Measurements from ENCODE around the gene PDPR.
"Not testable (repeated sequence)": the region's sequence is repeated elsewhere in the genome, so short reads cannot be mapped to it uniquely, and the experiment has no call there.

Gene PDPR

DNA sequence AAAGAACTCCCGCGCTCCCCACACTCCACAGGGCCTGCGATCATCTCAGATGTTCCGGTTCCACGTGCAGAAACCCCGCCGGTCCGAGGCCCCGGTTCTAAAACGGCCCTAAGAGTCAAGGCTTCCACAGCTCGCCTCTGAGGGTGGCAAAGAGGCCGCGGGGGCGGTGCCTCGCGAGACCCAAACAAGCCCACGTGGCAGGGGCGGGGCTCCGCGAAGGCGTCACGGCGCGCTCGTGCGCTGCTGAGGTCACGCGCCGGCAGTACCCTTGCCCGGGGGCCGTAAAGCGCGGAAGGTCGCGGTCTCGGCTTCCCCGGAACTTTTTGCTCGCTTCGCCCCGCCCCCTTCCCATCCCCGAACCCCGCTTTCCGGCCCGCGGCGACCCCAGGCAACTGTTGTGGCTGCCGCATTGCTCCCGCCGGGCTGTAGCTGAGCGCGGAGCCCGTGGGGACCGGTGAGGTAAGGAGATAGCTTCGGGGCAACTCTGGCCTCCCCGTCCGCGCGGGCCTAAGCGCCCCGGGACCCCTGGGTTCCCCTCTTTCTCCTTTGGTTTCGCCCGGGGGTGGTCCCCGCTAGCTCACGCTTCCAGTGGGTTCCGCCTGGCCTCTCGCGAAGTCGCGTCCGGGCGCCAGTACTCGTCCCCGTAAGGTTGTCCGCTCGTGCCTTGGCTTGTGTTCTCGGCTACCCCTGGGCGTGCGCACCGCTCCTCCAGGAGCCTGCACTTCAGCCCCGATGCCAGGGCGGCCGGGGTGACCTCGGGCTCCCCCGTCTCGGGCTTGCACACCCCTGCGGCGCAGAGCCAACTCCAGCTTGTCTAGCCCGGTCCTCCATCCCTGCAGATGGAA is at the start of gene PDPR:
TSS of gene PDPR (plus strand) at position 351 of the 845 bp plus-strand sequence. CDS start 6,161 bp downstream, outside the sequence.
- DNase-seq: peak; percentile 98

DNA sequence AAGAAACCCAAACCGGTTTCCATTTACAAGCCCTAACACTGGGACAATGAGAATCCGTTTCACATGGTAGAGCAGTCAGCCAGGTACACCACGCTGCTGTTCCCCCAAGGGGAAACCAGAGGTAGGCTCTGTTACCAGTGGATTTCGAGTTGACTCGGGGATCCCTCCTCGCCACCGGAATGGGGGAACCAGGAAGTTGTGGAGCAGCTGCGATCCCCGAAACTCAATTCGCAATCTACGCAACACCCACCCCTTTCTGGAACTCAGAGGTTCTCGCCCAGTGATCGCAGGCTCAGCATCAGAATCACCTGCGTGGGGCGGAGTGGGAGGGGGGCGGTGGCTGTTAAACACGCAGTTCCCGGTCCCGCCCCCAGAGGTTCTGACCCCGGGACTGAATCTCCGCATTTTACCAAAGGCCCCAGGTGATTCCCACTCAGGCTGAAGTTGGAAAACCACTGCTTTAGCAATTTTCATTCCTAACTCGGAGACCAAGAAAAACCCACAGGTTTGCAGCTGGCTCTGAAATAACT is 49.2 kb upstream of the PDPR start:
- peak; percentile 92 for DNase-seq

DNA sequence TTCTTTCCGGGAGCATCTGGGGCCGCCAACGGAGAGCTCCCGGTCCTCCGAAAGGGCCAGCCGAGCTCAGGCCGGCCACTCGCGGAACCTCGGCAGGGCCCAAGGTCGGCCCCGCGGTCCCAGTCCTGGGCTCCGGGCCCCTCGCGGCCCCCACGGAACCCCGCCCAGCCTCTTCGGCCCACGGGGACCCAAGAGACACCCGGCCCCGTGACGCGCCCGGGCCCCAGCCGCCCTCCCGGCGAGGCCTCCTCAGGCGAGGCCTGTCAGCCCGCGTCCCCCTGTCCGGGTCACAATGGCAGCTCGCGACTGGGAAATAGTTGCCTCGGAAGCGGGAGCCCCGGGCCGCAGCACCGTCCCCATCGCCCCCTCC is 48.8 kb upstream of the PDPR start:
- peak; percentile 64 for DNase-seq

DNA sequence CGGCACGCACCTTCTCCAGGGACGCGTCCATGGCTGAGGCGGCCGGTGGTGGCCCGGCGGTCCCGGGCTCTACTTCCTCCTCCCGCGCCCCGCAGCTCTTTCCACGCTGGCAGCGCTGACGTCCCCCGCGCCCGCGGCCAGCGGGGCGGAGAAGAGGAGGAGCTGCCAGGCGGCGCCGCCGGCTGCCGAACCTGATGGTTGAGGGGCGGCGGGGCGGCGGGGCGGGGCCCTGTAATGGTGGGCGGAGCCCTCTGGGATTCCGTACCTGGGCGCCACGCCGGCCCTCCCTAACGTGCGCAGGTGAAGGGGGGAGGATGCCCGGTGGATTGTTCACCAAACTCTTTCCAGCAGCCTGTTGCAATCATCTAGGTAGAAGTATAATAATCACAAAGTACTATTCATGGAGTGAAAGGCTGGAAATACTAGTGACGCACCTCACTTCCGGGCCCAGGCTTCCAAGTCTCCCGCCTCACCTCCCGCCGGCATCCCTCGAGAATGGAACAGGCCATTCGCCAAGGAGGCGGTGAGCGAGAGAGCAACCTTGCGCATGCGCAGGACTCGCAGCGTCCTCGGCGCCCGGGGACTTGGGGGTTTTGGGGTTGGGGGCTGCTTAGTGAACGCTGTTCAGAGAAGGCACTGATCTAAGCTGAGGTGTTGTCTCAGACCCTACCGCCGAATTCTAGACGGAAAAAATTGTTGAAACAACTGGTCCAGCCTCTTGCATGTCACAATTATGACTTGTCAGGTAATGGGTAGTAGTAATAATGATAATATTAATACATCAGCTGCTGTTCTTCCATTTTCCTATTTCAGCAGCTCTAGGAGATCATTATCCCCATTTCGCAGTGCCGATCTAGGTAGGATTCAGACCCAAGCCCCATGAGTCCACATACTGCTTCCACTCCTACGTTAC is 48.1 kb upstream of the PDPR start:
- DNase-seq: peak; percentile 97

DNA sequence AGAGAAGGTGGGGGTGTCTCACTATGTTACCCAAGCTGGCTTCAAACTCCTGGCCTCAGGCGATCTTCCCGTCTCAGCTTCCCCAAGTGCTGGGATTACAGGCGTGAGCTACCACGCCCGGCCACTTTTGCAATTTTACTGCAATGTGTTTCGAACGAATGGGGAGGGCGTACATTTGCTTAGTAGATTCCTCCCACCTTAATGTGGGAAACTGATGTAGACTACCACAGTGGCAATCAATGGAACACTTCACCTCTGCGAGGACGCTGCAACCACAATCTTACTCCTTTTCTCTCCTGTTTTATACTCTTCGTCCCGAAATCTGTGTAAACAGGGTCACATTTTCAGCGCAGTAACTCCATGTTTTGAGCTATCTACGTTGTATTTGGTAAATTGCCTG is 47.4 kb upstream of the PDPR start:
- not testable (repeated sequence) for DNase-seq

DNA sequence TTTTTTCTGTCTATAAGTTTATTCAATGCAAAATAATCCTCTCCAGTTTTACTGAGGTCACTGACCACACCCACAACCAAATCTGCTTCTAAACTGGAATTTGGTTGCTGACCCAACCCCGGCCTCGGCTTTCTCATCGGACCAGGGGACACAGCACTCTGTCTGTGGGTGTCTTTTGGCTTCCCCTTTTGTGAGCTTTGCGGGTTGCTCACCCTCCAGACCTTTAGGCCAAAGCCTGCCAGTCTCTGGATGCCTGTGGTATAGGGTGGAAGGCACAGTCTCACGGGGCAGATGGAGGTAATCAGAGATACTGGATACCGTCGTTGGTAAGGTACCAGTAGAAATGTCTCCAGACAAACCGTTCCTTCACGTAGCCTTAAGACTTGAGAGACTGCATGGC is 35.1 kb upstream of the PDPR start:
- not testable (repeated sequence) for DNase-seq

DNA sequence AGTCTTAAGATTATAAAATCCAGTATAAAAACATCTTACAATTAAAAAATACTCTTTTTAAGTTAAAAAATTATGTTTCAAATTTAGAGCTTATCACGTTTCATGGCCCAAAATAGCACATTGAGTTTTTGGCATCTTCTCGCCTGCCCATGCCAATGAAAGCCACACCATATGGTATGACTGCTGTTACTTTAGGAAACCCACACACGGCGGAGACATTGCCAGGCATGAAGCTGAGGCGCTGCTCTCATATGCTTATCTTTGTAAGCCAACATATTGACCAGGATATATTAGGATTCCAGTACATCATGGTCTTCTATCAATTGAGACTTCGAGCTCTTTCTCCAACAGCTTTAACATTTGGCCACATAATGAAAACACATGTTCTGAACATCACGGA is 32.9 kb upstream of the PDPR start:
- not testable (repeated sequence) for DNase-seq

DNA sequence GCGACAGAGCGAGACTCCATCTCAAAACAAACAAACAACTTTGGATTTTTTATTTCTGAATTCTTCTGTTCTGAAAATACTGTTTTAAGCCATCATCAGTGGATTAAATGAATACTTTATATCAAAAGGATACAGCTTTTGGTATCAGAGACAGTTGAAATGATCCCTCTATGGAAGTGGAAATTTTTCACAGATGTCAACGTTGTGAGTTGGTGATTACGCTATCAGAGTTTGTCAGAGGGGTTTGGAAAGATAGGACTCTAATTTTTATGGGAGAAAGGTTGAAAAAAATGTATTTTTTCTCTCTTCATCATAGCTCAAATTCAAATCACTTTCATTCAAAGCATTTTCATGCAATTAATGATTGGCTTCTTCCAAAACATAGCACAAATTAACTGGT is 30.2 kb upstream of the PDPR start:
- not testable (repeated sequence) for DNase-seq

DNA sequence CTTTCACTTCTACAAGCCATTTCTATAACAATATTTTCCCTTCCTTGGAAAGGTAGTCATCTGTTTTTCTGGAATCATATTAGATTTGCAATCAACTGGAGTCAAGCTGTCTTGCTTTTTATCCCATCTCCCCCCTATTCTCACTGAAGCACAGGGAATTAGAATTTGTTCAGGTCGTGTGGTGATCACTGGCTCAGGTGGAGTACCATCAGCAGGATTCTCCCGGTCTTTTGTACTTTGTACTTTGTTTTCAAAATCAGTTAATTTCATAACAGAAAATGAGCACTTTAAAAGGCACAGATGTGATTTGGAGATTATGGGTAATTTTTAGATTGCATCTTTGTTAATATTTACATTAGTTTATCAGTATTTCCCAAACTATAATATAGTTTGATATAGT is 26.0 kb upstream of the PDPR start:
- not testable (repeated sequence) for DNase-seq

DNA sequence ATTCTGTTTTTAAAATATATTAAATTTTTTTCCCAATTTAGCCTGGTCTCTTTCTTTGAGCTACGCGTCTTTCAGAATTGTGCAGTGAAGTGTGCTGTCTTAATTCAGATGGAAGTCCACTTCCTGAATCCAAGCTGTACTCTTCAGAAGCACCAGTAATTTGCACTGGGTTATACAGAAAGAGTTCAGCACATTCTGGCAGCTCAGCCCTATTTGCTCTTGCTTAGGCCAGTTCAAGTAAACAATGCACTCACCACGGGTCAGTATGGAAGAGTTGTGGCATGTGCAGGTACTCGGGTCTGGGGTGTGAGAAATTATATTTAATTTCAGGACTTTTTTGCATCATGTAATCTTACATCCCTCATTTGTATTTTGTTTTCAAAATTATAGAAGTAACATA is 25.3 kb upstream of the PDPR start:
- not testable (repeated sequence) for DNase-seq

DNA sequence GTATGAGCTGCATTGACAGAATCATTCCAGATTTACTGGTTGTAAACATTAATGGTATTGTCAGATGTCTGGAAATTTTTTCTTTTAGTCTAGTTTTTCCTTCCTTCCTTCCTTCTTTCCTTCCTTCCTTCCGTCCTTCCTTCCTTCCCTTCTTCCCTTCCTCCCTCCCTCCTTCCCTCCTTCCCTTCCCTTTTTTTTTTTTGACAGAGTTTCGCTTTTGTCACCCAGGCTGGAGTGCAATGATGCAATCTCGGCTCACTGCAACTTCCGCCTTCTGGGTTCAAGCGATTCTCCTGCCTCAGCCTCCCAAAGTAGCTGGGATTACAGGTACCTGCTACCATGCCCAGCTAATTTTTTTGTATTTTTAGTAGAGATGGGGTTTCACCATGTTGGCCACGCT is 24.8 kb upstream of the PDPR start:
- not testable (repeated sequence) for DNase-seq

DNA sequence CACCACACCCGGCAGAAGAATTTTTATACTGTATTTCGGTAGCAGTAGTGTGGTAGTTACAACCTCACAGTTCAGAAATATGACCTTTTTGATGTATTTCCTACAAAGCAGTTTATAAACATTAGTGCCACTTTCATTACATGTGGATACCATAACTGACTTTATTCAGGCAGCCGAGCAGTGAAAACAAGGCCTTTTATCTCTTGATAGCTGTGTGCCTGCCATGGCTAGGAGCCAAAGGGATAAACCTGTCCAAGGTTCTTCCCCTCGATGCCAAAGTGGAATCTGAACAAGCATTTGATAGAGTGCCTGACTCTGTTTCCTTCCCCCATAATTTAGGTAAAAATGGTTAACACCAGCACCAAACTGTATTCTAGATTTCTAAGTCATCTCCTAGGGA is 23.0 kb upstream of the PDPR start:
- DNase-seq: not testable (repeated sequence)

DNA sequence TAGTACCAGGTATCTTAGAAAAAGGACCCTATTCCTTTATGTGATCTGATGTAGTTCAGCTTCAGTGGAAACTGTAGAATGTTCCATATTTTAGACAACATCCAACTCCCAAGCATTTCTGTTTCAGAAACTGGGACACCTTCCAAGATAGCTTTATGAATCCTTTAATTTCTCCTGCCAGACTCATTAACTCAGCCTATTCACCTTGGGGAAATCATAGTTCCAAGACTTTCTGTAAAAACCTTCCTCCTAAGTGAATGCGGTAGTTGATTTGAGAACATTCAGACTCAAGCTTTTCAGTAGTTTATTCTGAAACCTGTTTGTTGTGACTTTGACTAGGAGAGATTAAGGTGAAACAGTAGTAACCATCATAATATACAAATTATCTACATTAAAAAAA is 20.0 kb upstream of the PDPR start:
- not testable (repeated sequence) for DNase-seq

DNA sequence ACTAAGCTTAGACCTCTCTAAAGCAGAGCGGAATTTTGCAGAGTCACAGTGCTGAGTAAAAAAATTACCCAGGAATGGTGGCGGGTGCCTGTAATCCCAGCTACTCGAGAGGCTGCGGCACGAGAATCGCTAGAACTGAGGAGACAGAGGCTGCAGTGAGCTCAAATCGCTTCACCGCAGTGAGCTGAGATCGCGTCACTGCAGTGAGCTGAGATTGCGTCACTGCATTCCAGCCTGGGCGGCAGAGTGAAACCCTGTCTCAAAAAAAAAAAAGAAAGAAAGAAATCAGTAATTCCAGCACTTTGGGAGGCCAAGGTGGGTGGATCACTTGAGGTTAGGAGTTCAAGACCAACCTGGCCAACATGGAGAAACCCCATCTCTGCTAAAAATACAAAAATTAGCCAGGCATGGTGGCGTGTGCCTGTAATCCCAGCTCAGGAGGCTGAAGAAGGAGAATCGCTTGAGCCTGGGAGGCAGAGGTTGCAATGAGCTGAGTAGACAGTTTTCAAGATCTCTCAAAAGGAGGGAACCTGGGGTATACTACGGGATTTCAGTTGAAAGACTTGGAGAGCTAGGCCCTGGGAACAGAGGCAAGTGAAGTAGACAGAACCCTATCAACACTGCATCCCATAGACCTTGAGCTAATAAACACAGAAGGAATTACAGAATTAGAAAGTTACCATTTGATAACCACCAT is 4.4 kb upstream of the PDPR start:
- not testable (repeated sequence) for DNase-seq

DNA sequence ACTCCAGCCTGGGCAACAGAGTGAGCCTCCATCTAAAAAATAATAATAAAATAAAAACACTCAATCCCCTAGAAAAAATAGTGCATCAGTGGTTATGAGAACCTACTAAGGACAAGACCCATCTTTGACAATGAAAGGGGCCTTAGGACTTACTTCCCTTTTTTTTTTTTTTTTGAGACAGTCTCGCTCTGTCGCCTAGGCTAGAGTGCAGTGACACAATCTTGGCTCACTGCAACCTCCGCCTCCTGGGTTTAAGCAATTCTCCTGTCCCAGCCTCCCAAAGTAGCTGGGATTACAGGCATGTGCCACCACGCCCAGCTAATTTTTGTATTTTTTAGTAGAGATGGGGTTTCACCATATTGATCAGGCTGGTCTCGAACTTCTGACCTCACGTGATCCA is 2.0 kb upstream of the PDPR start:
- not testable (repeated sequence) for DNase-seq

DNA sequence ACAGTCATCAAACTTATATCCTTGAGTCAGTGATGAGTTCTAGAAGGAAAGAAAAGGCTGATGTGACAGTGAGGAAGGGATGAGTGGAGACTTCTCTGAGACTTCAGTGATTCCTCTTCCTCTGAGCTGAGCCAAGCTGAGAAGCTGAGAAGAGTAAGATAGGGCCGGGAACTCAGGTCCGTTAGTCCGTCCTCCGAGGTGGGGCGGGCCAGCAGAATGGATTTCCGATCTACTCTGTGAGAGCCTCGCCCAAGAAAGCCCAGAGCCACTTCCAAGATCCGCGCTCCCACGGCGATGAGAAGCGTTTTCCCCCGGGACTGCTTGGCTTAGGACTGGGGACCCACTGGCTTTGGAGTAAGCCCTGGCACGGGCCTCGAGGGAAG is 542 bp upstream of the PDPR start:
- DNase-seq: not testable (repeated sequence)

DNA sequence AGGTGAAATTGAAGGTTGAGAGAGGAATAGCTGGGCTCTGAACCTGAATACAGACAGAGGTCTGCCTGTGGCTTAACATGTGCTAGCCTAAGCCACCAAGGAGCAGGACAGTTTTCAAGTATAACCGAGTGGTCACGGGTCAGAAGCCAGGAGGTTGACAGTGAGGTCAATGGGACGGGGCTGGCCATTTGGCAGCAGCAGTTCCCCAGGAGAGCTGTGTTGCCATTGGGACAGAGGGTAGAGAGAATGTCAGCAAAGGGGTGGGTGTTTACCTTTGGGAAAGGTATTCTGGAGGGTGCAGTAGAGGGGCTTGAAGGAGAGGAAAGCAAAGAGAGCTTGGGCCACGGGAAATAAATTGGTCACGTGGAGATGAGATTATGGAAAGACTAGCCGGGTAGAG is 4.2 kb downstream of the PDPR start:
- DNase-seq: not testable (repeated sequence)

DNA sequence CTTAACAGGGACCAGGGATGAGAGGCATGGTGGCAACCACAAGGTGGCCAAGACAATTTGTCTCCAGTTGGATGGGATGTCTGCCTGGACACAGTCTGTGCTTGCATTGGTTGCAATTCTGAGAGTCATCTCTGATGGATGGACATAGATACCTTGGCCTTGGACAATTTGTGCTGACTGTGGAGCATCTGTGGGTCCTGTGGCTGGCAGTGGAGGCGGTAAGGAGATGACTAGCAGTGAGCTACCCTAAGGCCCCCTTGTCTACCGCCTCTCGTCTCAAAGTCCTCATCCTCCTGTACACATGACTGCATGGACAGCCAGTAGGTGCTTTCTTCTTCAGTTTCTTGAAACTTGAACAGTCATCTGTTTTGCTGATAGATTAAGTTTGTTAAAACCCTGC is 4.6 kb downstream of the PDPR start:
- not testable (repeated sequence) for DNase-seq

DNA sequence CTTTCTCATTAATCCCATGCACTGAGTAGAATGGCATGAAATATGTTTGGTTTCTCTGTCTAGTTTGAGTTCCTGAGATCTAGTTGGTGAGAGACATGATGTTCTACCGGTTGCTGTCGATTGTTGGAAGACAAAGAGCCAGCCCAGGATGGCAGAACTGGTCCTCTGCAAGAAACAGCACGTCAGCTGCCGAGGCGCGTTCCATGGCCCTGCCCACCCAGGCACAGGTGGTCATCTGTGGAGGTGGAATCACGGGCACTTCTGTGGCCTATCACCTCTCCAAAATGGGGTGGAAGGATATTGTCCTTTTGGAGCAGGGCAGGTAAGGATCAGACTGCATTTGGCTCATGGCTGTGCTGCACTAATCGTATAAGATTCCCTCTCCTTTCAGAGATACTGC is 6.3 kb downstream of the PDPR start:
- not testable (repeated sequence) for DNase-seq

DNA sequence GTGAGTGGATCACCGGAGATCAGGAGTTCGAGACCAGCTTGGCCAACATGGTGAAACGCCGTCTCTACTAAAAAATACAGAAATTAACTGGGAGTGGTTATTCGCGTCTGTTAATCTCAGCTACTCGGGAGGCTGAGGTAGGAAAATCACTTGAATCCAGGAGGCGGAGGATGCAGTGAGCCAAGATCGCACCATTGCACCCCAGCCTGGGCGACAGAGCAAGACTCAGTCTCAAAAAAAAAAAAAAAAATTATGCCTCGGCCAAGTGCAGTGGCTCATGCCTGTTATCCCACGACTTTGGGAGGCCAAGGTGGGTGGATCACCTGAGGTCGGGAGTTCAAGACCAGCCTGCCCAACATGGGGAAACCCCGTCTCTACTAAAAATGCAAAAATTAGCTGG is 9.7 kb downstream of the PDPR start:
- DNase-seq: not testable (repeated sequence)

DNA sequence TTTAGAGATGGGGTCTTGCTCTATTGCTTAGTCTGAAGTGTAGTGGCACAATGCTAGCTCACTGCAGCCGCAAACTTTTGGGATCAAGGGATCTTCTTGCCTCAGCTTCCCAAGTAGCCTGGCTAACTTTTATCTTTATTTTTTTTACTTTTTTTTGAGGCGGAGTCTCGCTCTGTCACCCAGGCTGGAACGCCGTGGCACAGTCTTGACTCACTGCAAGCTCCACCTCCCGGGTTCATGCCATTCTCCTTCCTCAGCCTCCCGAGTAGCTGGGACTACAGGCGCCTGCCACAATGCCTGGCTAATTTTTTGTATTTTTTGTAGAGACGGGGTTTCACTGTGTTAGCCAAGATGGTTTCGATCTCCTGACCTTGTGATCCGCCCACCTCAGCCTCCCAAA is 12.1 kb downstream of the PDPR start:
- not testable (repeated sequence) for DNase-seq

DNA sequence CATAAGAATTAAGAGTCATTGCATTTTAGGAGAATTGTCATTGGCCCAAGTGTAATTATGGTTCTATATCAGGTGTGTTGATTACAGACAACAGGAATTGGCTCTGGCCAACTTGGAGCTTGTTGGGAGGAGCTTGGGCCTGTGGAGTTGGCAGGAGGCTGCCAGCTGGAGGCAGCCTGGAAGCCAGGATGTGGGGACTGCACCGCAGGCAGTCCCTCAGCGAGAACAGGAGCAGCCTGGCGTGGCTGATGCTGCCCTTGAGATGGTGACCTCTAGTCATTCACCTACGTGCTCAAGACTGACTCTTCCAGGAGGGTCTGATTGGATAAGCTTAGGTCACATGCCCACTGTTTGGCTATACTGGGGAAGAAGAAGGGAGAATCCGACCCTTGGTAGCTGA is 13.6 kb downstream of the PDPR start:
- DNase-seq: not testable (repeated sequence)

DNA sequence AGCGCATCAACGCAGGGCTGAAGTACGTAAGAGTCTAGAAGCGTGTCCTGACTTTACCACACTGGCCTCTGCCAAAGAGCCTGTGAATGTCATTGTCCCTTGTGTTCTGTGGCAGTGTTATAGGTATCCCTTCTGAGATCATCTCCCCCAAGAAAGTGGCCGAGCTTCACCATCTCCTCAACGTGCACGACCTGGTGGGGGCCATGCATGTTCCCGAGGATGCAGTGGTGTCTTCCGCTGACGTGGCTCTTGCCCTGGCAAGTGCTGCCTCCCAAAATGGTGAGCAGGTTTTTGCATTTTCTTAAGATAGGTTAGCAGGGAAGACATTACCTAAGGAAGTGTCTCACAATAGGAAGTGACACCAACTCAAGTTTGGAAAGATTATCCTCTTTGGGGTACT is 14.7 kb downstream of the PDPR start:
- not testable (repeated sequence) for DNase-seq

Data from activated effector memory CD4-positive, alpha-beta T cell treated with anti-CD3 and anti-CD28 coated beads, Interleukin-2, amount 50 U/mL, for 16 hours (primary cell).